ENCODE results near the gene SEPTIN5.

- TF ChIP-seq CTCF (conservative IDR thresholded peaks at IDR 0.05), result no peak
- no peak for TF ChIP-seq EZH2 (IDR thresholded peaks at IDR 0.05; ENCODE audit: low read depth)
Observed at GRCh38 chr22:19734163-19734562, 19.9 kb downstream of the SEPTIN5 start.

Measured in PC-9 (cell line).